ENCODE data around the gene NNAT. TPM values are rescaled to one million over a fixed set of nuclear protein-coding genes. Genes with fewer than 3 reads are reported as not detected.
A peak's percentile ranks its signal among the peaks of the same experiment; 100 is the strongest.

The NNAT gene
- total and polyA plus RNA-seq, 2 donors (not counting 1 experiment from before 2014, with no cell fraction given), result not detected

- no peak overlapping the region for H3K9ac ChIP-seq (ENCODE audit: low read length)
- no peaks in the 10 kb centered on the region for H3K79me2 ChIP-seq (ENCODE audit: control insufficient read depth, insufficient read depth, low read length)
- peak overlapping the region; percentile 12 for H3K4me2 ChIP-seq (replicated peaks; ENCODE audit: low read depth, low read length, poor library complexity, severe bottlenecking)
- Mint-ChIP-seq H3K4me1 (peaks cover 12% of the 10 kb centered on the region), H3K27ac (peak overlapping the region; percentile 87), H3K9me3 (ENCODE audit: insufficient read depth) (no peaks in the 10 kb centered on the region), H3K4me3 (no peak overlapping the region), H3K27me3 (peaks cover 12% of the 10 kb centered on the region)
- H2AFZ ChIP-seq (ENCODE audit: insufficient read depth, low read depth, low read length, poor library complexity, severe bottlenecking), result no peak overlapping the region
- no peaks in the 10 kb centered on the region for H4K20me1 ChIP-seq (ENCODE audit: control insufficient read depth, insufficient read depth, low read length, poor library complexity, severe bottlenecking)
- intact Hi-C loops (cut with micrococcal nuclease), result loop anchor here (1.0 kb wide), 5 partner anchors 8 to 339 kb away; no protein-coding TSS in a partner anchor
- DNase-seq (peak; percentile 91), ATAC-seq (ENCODE audit: low read depth) (peak; percentile 98)
- no peaks in the 10 kb centered on the region for H3K27me3 ChIP-seq (replicated peaks in 1 of 4; ENCODE audit: control extremely low read depth in 1 of 4, control insufficient read depth in 3 of 4, insufficient read depth in 4 of 4, low read length in 3 of 4)
- no peak overlapping the region for H3K4me3 ChIP-seq (ENCODE audit: control extremely low read depth in 1 of 5, extremely low read depth in 1 of 5, insufficient read depth in 1 of 5, low read depth in 2 of 5, low read length in 4 of 5)
- CTCF ChIA-PET, result interaction anchor here (0.5 to 9.8 kb wide), 28 partner anchors 8 to 938 kb away, joined by 3 to 307 read pairs (median 4); partner anchors contain the start of genes MANBAL, MROH8, RALGAPB and RPN2
- peaks cover 4 to 5% of the 10 kb centered on the region in 2 donors for H3K4me1 ChIP-seq (ENCODE audit: control insufficient read depth in 2 of 2, insufficient read depth in 2 of 2, low read length in 2 of 2)
- no peaks in the 10 kb centered on the region for H3K9me3 ChIP-seq (ENCODE audit: control extremely low read depth in 1 of 3, control insufficient read depth in 2 of 3, insufficient read depth in 1 of 3, low read length in 2 of 3)
- TF ChIP-seq, protein P1, sequence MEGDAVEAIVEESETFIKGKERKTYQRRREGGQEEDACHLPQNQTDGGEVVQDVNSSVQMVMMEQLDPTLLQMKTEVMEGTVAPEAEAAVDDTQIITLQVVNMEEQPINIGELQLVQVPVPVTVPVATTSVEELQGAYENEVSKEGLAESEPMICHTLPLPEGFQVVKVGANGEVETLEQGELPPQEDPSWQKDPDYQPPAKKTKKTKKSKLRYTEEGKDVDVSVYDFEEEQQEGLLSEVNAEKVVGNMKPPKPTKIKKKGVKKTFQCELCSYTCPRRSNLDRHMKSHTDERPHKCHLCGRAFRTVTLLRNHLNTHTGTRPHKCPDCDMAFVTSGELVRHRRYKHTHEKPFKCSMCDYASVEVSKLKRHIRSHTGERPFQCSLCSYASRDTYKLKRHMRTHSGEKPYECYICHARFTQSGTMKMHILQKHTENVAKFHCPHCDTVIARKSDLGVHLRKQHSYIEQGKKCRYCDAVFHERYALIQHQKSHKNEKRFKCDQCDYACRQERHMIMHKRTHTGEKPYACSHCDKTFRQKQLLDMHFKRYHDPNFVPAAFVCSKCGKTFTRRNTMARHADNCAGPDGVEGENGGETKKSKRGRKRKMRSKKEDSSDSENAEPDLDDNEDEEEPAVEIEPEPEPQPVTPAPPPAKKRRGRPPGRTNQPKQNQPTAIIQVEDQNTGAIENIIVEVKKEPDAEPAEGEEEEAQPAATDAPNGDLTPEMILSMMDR (IDR thresholded peaks at IDR 0.05), result peak; percentile 84
- TF ChIP-seq EZH2 (IDR thresholded peaks at IDR 0.05; ENCODE audit: borderline replicate concordance, insufficient read depth, low read depth, low read length, poor library complexity, severe bottlenecking), result no peak
- no peaks in the 10 kb centered on the region for H3K36me3 ChIP-seq (replicated peaks in 1 of 2; ENCODE audit: control extremely low read depth in 1 of 2, control insufficient read depth in 1 of 2, extremely low read depth in 1 of 2, insufficient read depth in 2 of 2, low read length in 1 of 2)
- 0% methylated on average over 1 of the region's 6 CpGs for WGBS (ENCODE audit: insufficient coverage)
- POLR2A ChIA-PET, result interaction anchor here (0.5 to 1.1 kb wide), 4 partner anchors 18 to 334 kb away, joined by 3 to 7 read pairs (median 6); no protein-coding TSS in a partner anchor
- H3K27ac ChIP-seq (ENCODE audit: low read length in 2 of 2), result peak overlapping the region; percentile 2 to 71
These were observed 13.5 kb downstream of the NNAT start for GRCh38 chr20:37534401-37535157.

Measured in B cell (primary cell).